Measurements from ENCODE around the gene FBXW7.

The FBXW7 gene

DNA sequence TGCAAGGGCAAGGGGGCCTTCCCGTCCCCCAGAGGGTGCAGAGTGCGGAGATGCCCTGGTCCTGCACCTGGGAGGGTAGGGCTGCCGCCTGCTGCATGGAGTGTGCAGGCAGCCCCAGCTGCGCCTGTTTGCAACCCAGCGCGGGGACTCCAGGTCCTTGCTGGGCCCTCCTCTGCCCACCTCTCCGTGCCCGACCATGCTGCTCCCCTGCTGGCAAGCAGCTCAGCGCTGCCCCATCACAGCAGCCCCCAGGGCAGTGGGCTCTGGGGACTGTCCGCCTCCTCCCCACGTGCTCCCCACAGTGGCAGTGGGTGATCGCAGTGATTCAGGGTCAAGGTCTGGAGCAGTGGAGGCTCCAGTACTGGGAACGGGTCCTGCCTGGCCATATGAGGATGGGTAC is 5.0 kb upstream of the FBXW7 start:
- TF ChIP-seq, protein P1, sequence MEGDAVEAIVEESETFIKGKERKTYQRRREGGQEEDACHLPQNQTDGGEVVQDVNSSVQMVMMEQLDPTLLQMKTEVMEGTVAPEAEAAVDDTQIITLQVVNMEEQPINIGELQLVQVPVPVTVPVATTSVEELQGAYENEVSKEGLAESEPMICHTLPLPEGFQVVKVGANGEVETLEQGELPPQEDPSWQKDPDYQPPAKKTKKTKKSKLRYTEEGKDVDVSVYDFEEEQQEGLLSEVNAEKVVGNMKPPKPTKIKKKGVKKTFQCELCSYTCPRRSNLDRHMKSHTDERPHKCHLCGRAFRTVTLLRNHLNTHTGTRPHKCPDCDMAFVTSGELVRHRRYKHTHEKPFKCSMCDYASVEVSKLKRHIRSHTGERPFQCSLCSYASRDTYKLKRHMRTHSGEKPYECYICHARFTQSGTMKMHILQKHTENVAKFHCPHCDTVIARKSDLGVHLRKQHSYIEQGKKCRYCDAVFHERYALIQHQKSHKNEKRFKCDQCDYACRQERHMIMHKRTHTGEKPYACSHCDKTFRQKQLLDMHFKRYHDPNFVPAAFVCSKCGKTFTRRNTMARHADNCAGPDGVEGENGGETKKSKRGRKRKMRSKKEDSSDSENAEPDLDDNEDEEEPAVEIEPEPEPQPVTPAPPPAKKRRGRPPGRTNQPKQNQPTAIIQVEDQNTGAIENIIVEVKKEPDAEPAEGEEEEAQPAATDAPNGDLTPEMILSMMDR (IDR thresholded peaks at IDR 0.05): no peak
- Mint-ChIP-seq H3K36me3 (ENCODE audit: low read depth) (peaks cover 17% of the 10 kb centered on the region), H3K9me3 (no peaks in the 10 kb centered on the region), H3K4me1 (peaks cover 26% of the 10 kb centered on the region), H3K27me3 (ENCODE audit: low read depth, poor library complexity) (peaks cover 6% of the 10 kb centered on the region), H3K27ac (no peak overlapping the region), H3K4me3 (no peak overlapping the region)
- DNase-seq: no peak

DNA sequence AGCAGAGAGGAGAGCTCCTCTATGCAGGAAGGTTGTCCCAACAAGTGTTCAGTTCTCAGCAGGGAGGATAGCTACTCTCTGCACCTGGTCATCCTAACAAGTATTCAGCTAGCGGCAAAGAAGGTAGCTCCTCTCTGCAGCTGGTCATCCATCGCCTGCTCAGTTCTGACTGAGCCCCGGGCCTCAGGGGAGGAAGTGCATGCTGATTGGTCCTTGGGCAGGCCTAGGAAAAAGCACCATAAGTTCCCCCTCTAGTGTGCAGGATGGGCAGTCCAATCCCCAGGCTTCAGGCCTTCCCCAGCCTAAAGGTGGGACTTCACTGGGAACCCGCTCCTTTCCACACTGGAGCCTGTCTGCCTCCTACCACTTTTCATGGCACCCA is 4.4 kb upstream of the FBXW7 start:
- DNase-seq: peak; percentile 15
- TF ChIP-seq, protein P1 (IDR thresholded peaks at IDR 0.05): no peak
- Mint-ChIP-seq H3K4me3 (no peak overlapping the region), H3K4me1 (peaks cover 26% of the 10 kb centered on the region), H3K9me3 (no peaks in the 10 kb centered on the region), H3K27ac (no peak overlapping the region), H3K36me3 (ENCODE audit: low read depth) (peaks cover 17% of the 10 kb centered on the region), H3K27me3 (ENCODE audit: low read depth, poor library complexity) (peaks cover 6% of the 10 kb centered on the region)

DNA sequence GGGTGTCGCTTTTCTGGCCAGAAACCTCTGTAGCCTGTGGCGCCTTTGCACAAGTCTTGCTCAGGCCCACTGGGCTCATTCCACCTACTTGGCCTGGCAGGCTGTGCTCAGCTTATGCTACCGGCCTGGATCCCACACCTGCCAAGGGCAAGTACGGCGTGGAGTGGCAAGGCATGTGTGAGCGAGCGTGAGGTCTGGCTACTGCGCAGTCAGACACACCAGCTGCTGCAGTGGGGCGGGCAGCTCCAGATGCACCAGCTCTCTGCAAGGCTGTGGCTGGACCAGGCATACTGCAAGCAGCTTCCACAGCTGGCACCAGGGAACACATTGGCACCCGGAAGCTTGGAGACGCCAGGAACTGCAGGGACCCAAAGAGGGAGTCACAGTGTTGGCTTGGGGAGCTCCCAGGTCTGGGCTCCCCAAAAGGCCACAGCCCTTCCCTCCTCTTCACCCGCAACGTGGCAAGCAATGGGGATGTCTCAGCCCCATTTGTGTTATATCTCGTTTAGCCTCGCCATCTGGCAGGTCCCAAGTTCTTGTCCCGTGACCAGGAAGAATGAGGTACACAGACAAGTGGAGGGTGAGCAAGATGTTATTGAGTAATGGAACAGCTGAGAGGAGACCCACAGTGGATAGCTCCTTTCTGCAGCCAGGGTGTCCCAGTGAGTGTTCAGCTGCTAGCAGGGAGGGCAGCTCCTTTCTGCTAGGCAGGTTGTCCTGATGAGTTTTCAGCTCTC is 3.8 kb upstream of the FBXW7 start:
- Mint-ChIP-seq H3K36me3 (ENCODE audit: low read depth) (peaks cover 17% of the 10 kb centered on the region), H3K4me1 (peaks cover 28% of the 10 kb centered on the region), H3K9me3 (no peaks in the 10 kb centered on the region), H3K27me3 (ENCODE audit: low read depth, poor library complexity) (peaks cover 6% of the 10 kb centered on the region), H3K27ac (no peak overlapping the region), H3K4me3 (no peak overlapping the region)
- no peak for DNase-seq
- TF ChIP-seq, protein P1 (IDR thresholded peaks at IDR 0.05): no peak

DNA sequence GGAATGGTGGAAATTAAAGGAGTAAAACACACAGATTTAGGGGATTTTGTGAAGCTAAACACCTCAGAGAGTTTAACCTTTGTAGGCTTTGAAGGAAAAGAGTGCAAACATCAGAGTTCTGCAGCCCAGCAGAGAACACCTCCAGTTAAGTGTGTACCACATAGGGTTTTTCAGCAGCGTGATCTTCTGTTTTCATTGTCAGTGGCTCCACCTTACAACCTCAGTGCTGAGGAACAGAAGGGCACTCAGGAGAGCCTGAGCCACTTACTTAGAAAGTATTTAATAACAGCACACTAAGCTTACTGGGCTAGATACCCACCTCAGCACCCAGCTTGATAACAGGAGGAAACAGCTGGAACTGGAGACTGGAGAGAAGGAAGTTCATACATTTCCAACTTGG is 2.0 kb upstream of the FBXW7 start:
- peaks cover 17% of the 10 kb centered on the region for H3K36me3 Mint-ChIP-seq (ENCODE audit: low read depth)
- TF ChIP-seq, protein P1 (IDR thresholded peaks at IDR 0.05): no peak
- DNase-seq: no peak
- no peak overlapping the region for H3K27ac Mint-ChIP-seq
- H3K4me1 Mint-ChIP-seq: peaks cover 45% of the 10 kb centered on the region
- H3K27me3 Mint-ChIP-seq (ENCODE audit: low read depth, poor library complexity): peaks cover 6% of the 10 kb centered on the region
- H3K4me3 Mint-ChIP-seq: peak overlapping the region; percentile 99
- no peaks in the 10 kb centered on the region for H3K9me3 Mint-ChIP-seq

DNA sequence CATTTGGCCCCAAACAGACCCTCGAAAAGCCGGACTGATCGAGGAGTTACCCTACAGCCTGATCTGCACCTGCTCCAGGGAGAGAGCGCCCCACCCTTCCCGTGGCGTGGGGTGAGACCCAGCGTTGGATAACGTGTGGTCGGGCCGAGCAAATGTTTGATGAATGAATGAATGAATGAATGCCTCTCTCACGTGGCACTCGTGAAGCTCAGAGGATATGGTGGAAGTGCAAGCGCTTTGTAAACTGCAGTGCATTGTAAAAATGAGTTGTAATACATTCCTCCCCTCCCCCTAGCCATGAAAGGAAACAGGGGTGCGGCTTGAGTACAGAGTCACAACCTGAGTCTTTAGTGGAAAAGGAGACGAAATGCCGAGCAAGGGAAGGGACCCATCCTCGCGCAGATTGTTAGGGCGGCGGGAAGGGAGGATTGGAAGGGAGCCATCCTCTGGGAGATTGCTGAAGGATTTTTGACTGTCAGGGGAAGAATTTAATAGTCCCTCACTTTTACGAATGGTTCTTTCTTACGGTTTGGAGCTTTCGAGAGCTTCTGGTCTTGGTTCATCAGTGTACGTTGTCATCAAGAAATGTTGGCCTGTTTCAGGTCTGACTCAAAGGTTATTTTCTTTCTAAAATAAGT is 772 bp upstream of the FBXW7 start:
- Mint-ChIP-seq H3K4me1 (peaks cover 57% of the 10 kb centered on the region), H3K9me3 (no peaks in the 10 kb centered on the region), H3K27ac (peak overlapping the region; percentile 99), H3K36me3 (ENCODE audit: low read depth) (peaks cover 17% of the 10 kb centered on the region), H3K4me3 (peak overlapping the region; percentile 99), H3K27me3 (ENCODE audit: low read depth, poor library complexity) (peaks cover 6% of the 10 kb centered on the region)
- TF ChIP-seq, protein P1 (IDR thresholded peaks at IDR 0.05): no peak
- DNase-seq: peak; percentile 27
